H1 (cell line): ENCODE measurements around the gene RDH12. TPM values are rescaled to one million over a fixed set of nuclear protein-coding genes. Genes with fewer than 3 reads are reported as not detected.

Experiments used
- CTCF ChIA-PET: fragments of 300-600 bp; sonication (Branson Sonifier 250); formaldehyde crosslinking; loops from one replicate; lab custom pipeline; 2021; ENCODE audit not compliant: partially characterized antibody; lab: Charles Lee
- POLR2A ChIA-PET: fragments of 300-600 bp; sonication (Branson Sonifier 250); formaldehyde crosslinking; loops from one replicate; lab custom pipeline; 2021; ENCODE audit warnings: inconsistent platforms; ENCODE audit not compliant: partially characterized antibody; lab: Charles Lee
- DNase-seq, 2 experiments: peaks; one replicate each; pipeline versions ENCODE4 v3.0.0 to v3.0.0-alpha.2; 2010 to 2022; ENCODE audit warnings: low spot score in 2 of 2, low read depth in 1 of 2, mixed read lengths in 1 of 2
- FAIRE-seq: peaks from 2 replicates; lab custom pipeline; 2011; peaks lifted over from hg19 to GRCh38; lab: Jason Lieb, UNC
- H2AFZ ChIP-seq: 2 replicates; pipeline ENCODE4 v1.8.1; 2012; ENCODE audit warnings: low read length, inconsistent platforms
- H2AK5ac ChIP-seq: 2 replicates; pipeline ENCODE4 v1.6.1; 2013; ENCODE audit warnings: low read depth, low read length
- H2BK120ac ChIP-seq: replicated peaks from 2 replicates; pipeline ENCODE3; 2013; ENCODE audit warnings: low read depth, low read length, inconsistent platforms
- H2BK12ac ChIP-seq: 2 replicates; pipeline ENCODE4 v1.6.1; 2013; ENCODE audit warnings: low read depth, low read length
- H2BK15ac ChIP-seq: 2 replicates; pipeline ENCODE4 v1.6.1; 2013; ENCODE audit warnings: low read length
- H2BK20ac ChIP-seq: 2 replicates; pipeline ENCODE4 v1.6.1; 2013; ENCODE audit warnings: low read length
- H2BK5ac ChIP-seq: 2 replicates; pipeline ENCODE4 v1.6.1; 2013; ENCODE audit warnings: low read depth, low read length
- H3K14ac ChIP-seq: 2 replicates; pipeline ENCODE4 v1.6.1; 2013; ENCODE audit warnings: inconsistent platforms; ENCODE audit not compliant: insufficient read length
- H3K18ac ChIP-seq: 2 replicates; pipeline ENCODE4 v1.6.1; 2013; ENCODE audit warnings: low read length; ENCODE audit errors: extremely low read depth
- H3K23ac ChIP-seq: 2 replicates; pipeline ENCODE4 v1.6.1; 2013; ENCODE audit warnings: inconsistent platforms; ENCODE audit not compliant: insufficient read length
- H3K23me2 ChIP-seq: 2 replicates; pipeline ENCODE4 v1.6.1; 2013; ENCODE audit warnings: low read depth, low read length
- H3K27ac ChIP-seq: 2 replicates; pipeline ENCODE4 v1.6.1; 2011; ENCODE audit warnings: low read depth, low read length, inconsistent platforms
- H3K27me3 ChIP-seq, 4 experiments: replicated peaks in 1 of 4; 1 replicate in 1 of 4; 2 replicates in 3 of 4; pipeline versions ENCODE4 v1.6.1 to v1.8.1; 2011 to 2013; ENCODE audit warnings: low read length in 3 of 4, mild to moderate bottlenecking in 3 of 4, inconsistent platforms in 2 of 4, mixed read lengths in 2 of 4, moderate library complexity in 1 of 4; ENCODE audit not compliant: control insufficient read depth in 3 of 4, insufficient read depth in 3 of 4; ENCODE audit errors: extremely low read depth in 1 of 4
- H3K36me3 ChIP-seq, 4 experiments: 2 replicates each; pipeline versions ENCODE4 v1.6.1 to v1.8.1; 2011 to 2013; ENCODE audit warnings: mild to moderate bottlenecking in 4 of 4, low read length in 3 of 4, moderate library complexity in 2 of 4, control low read depth in 1 of 4, inconsistent platforms in 1 of 4; ENCODE audit not compliant: insufficient read depth in 4 of 4, control insufficient read depth in 2 of 4
- H3K4ac ChIP-seq: replicated peaks from 2 replicates; pipeline ENCODE3; 2013; ENCODE audit warnings: low read length, low read depth, mixed read lengths, inconsistent platforms; ENCODE audit not compliant: insufficient read length
- H3K4me1 ChIP-seq, 4 experiments: replicated peaks in 1 of 4; 1 replicate in 1 of 4; 2 replicates in 3 of 4; pipeline versions ENCODE4 v1.6.1 to v1.8.1; 2011 to 2013; ENCODE audit warnings: low read length in 3 of 4, inconsistent platforms in 2 of 4, mixed read lengths in 1 of 4; ENCODE audit not compliant: insufficient read depth in 4 of 4, control insufficient read depth in 3 of 4
- H3K4me2 ChIP-seq, 2 experiments: 2 replicates each; pipeline versions ENCODE4 v1.6.1 to v1.8.1; 2011 to 2013; ENCODE audit warnings: low read depth in 2 of 2, low read length in 2 of 2, control low read depth in 1 of 2, inconsistent platforms in 1 of 2, mild to moderate bottlenecking in 1 of 2; ENCODE audit not compliant: insufficient read depth in 1 of 2
- H3K4me3 ChIP-seq, 4 experiments: fragments of 200-600, 300-600 bp in 1 of 4; sonication (generic), shearing (Covaris generic), sonication (Bioruptor Twin) in 1 of 4; 2 replicates each; pipeline versions ENCODE4 v1.5.1 to v1.8.1; 2011 to 2016; ENCODE audit warnings: low read length in 4 of 4, low read depth in 3 of 4, control low read depth in 2 of 4, inconsistent platforms in 2 of 4, mild to moderate bottlenecking in 2 of 4, mixed read lengths in 1 of 4, moderate library complexity in 1 of 4; ENCODE audit not compliant: insufficient read depth in 2 of 4; ENCODE audit errors: extremely low read depth in 1 of 4
- H3K56ac ChIP-seq: replicated peaks from 2 replicates; pipeline ENCODE3; 2013; ENCODE audit warnings: low read depth, mild to moderate bottlenecking, mixed read lengths, low read length, inconsistent platforms; ENCODE audit not compliant: insufficient read length
- H3K79me1 ChIP-seq: 2 replicates; pipeline ENCODE4 v1.6.1; 2013; ENCODE audit warnings: low read depth, low read length, control low read depth
- H3K79me2 ChIP-seq, 2 experiments: 2 replicates each; pipeline versions ENCODE4 v1.6.1 to v1.8.1; 2012 to 2013; ENCODE audit warnings: low read length in 2 of 2, mild to moderate bottlenecking in 2 of 2, inconsistent platforms in 1 of 2; ENCODE audit not compliant: insufficient read depth in 2 of 2, control insufficient read depth in 1 of 2
- H3K9ac ChIP-seq, 4 experiments: replicated peaks in 1 of 4; 1 replicate in 1 of 4; 2 replicates in 3 of 4; pipeline versions ENCODE4 v1.6.1 to v1.8.1; 2011 to 2013; ENCODE audit warnings: low read depth in 3 of 4, low read length in 3 of 4, control low read depth in 2 of 4, mild to moderate bottlenecking in 2 of 4, moderate library complexity in 2 of 4, inconsistent platforms in 1 of 4; ENCODE audit errors: extremely low read depth in 1 of 4
- H3K9me3 ChIP-seq, 2 experiments: 2 replicates each; pipeline versions ENCODE4 v1.6.1 to v1.8.1; 2012 to 2013; ENCODE audit warnings: mild to moderate bottlenecking in 2 of 2, moderate library complexity in 2 of 2, control low read depth in 1 of 2, inconsistent platforms in 1 of 2, low read depth in 1 of 2, low read length in 1 of 2, mixed read lengths in 1 of 2; ENCODE audit not compliant: insufficient read depth in 2 of 2
- H4K20me1 ChIP-seq, 2 experiments: replicated peaks in 1 of 2; 2 replicates each; pipeline versions ENCODE3 to v1.8.1; 2011 to 2013; ENCODE audit warnings: inconsistent platforms in 2 of 2, low read length in 2 of 2, mild to moderate bottlenecking in 1 of 2; ENCODE audit not compliant: insufficient read depth in 2 of 2, control insufficient read depth in 1 of 2
- H4K5ac ChIP-seq: 2 replicates; pipeline ENCODE4 v1.6.1; 2013; ENCODE audit warnings: low read length, low read depth, mixed read lengths, inconsistent platforms; ENCODE audit not compliant: insufficient read length
- H4K8ac ChIP-seq: 2 replicates; pipeline ENCODE4 v1.8.0; 2013; ENCODE audit warnings: mild to moderate bottlenecking, moderate library complexity, low read length, inconsistent platforms; ENCODE audit not compliant: insufficient read depth; ENCODE audit errors: extremely low read depth
- H4K91ac ChIP-seq: replicated peaks from 2 replicates; pipeline ENCODE3; 2013; ENCODE audit warnings: low read length, mixed read lengths, inconsistent platforms; ENCODE audit not compliant: insufficient read length
- ATF2 ChIP-seq: IDR thresholded peaks from 2 replicates; pipeline ENCODE4 v1.6.1; 2012; ENCODE audit warnings: low read length, inconsistent platforms
- HDAC6 ChIP-seq: IDR thresholded peaks from one replicate; pipeline ENCODE4 v1.7.1; 2012; ENCODE audit warnings: low read depth, mild to moderate bottlenecking, inconsistent platforms, low read length, moderate library complexity
- MAFK ChIP-seq: IDR thresholded peaks from 2 replicates; pipeline ENCODE4 v1.6.1; 2012; ENCODE audit warnings: low read depth, mild to moderate bottlenecking, improper control_type of control experiment, low read length
- POU5F1 ChIP-seq: IDR thresholded peaks from 2 replicates; pipeline ENCODE4 v1.6.1; 2011; ENCODE audit warnings: low read depth, mild to moderate bottlenecking, low read length, moderate library complexity
- RBBP5 ChIP-seq: IDR thresholded peaks from 2 replicates; pipeline ENCODE4 v1.7.1; 2012; ENCODE audit warnings: low read depth, mild to moderate bottlenecking, inconsistent platforms, low read length, moderate library complexity, borderline replicate concordance
- RXRA ChIP-seq: IDR thresholded peaks from 2 replicates; pipeline ENCODE4 v1.6.1; 2011; ENCODE audit warnings: low read depth, mild to moderate bottlenecking, low read length, moderate library complexity; ENCODE audit not compliant: insufficient read depth
- SIN3A ChIP-seq, 2 experiments: IDR thresholded peaks in 1 of 2; conservative IDR thresholded peaks in 1 of 2; 2 replicates each; pipeline ENCODE4 v1.6.1; 2011 to 2012; ENCODE audit warnings: low read length in 2 of 2, improper control_type of control experiment in 1 of 2, low read depth in 1 of 2, mild to moderate bottlenecking in 1 of 2
- WGBS, 2 experiments: shearing (Covaris generic) in 1 of 2; methylation state at CpG; one replicate each; pipeline versions ENCODE4 v1.1.6 to v1.1.7; 2013 to 2015; ENCODE audit warnings: low lambda C conversion rate in 2 of 2, mixed read lengths in 2 of 2, inconsistent platforms in 1 of 2, low coverage in 1 of 2, missing lambda C conversion rate in 1 of 2; ENCODE audit not compliant: insufficient replicate concordance in 2 of 2, insufficient coverage in 1 of 2, insufficient read length in 1 of 2; ENCODE audit errors: extremely low coverage in 1 of 2, missing lambda C conversion rate in 1 of 2; 5-methylcytosine and 5-hydroxymethylcytosine counted together
- polyA plus RNA-seq, 7 experiments: library from polyadenylated mRNA; depleted of rRNA in 3 of 7; stranded (reverse) in 5 of 7; unstranded in 2 of 7; fragments of >200 nt in 5 of 7; fragments of 200-250 nt in 2 of 7; gene quantifications; 1 replicate in 5 of 7; 2 replicates in 1 of 7; 4 replicates in 1 of 7; pipeline versions ENCODE4 v1.2.1 to v1.2.3, GENCODE V29; 2011 to 2013; ENCODE audit warnings: missing spikeins in 2 of 7, mixed read lengths in 2 of 7
- total RNA-seq: library from RNA; stranded (reverse); fragmentation: NEBNext Ultra II Directional; extraction: Animal tissue kit (Norgen Biotek cat#: 25700); gene quantifications from 2 replicates; pipeline ENCODE4 v1.2.1, GENCODE V29; 2021
- TF ChIP-seq, protein P1 (sequence below): IDR thresholded peaks from 2 replicates; pipeline ENCODE4 v1.6.1; 2011; ENCODE audit warnings: low read depth, mild to moderate bottlenecking, low read length; ENCODE audit not compliant: insufficient read depth

RDH12 gene
- total and polyA plus RNA-seq, 2 of the 8 experiments (the other 6 are each of a cell fraction or from before 2014, with no cell fraction given) = 1.2 to 1.5 TPM

GRCh38 chr14:67703997-67704396 lies 2.3 kb downstream of the RDH12 start:
- no peaks in the 10 kb centered on the region for H4K20me1 ChIP-seq
- H2BK120ac ChIP-seq = no peak overlapping the region
- no peaks in the 10 kb centered on the region for H3K27me3 ChIP-seq
- no peak overlapping the region for H4K91ac ChIP-seq
- no peak overlapping the region for H3K9ac ChIP-seq
- H3K9me3 ChIP-seq = peaks cover 6 to 9% of the 10 kb centered on the region in 2 experiments; a peak in 2 of 4 replicates
- no peak overlapping the region for H2AK5ac ChIP-seq
- no peaks in the 10 kb centered on the region for H3K36me3 ChIP-seq
- ChIA-PET CTCF (interaction anchor here (0.6 to 6.7 kb wide), 56 partner anchors 9 to 1213 kb away, joined by 3 to 147 read pairs (median 4); partner anchors contain the start of genes ARG2, ATP6V1D, EIF2S1 and PIGH), POLR2A (interaction anchor here (0.8 to 2.5 kb wide), 4 partner anchors 9 to 163 kb away, joined by 3 to 13 read pairs (median 5); partner anchors contain the start of gene RDH11)
- H3K14ac ChIP-seq = no peak overlapping the region
- no peak overlapping the region for H2BK12ac ChIP-seq
- H2BK5ac ChIP-seq = no peak overlapping the region
- H3K56ac ChIP-seq = no peak overlapping the region
- no peak overlapping the region for H4K5ac ChIP-seq
- no peak overlapping the region for H2BK15ac ChIP-seq
- no peak overlapping the region for H3K4ac ChIP-seq
- H3K79me2 ChIP-seq = no peaks in the 10 kb centered on the region
- H3K18ac ChIP-seq = no peak overlapping the region
- no peak overlapping the region for H3K27ac ChIP-seq
- DNase-seq (no peak), FAIRE-seq (peak; percentile 24)
- no peak overlapping the region for H3K23ac ChIP-seq
- no peaks in the 10 kb centered on the region for H3K79me1 ChIP-seq
- H3K23me2 ChIP-seq = no peaks in the 10 kb centered on the region
- 68% methylated on average over 3 of the region's 3 CpGs; no CpG with 5 or more reads in 1 of the 2 experiments for WGBS, 2 experiments
- no peaks in the 10 kb centered on the region for H3K4me1 ChIP-seq
- H4K8ac ChIP-seq = no peak overlapping the region
- no peak for TF ChIP-seq RXRA
- no peak for TF ChIP-seq POU5F1
- TF ChIP-seq RBBP5 = no peak
- TF ChIP-seq MAFK = no peak
- no peak for TF ChIP-seq SIN3A (conservative IDR thresholded peaks at IDR 0.05 in 1 of 2, IDR thresholded peaks at IDR 0.05 in 1 of 2; ENCODE audit: low read depth in 1 of 2, low read length in 2 of 2)
- TF ChIP-seq, protein P1, sequence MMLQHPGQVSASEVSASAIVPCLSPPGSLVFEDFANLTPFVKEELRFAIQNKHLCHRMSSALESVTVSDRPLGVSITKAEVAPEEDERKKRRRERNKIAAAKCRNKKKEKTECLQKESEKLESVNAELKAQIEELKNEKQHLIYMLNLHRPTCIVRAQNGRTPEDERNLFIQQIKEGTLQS = no peak
- TF ChIP-seq HDAC6 = no peak
- TF ChIP-seq ATF2 = no peak
- TF ChIP-seq, all 59 proteins: peak for 0
- H3K4me2 ChIP-seq = no peak overlapping the region
- H3K4me3 ChIP-seq = no peak overlapping the region
- no peak overlapping the region for H2AFZ ChIP-seq
- no peak overlapping the region for H2BK20ac ChIP-seq
